Common myeloid progenitor, CD34-positive (primary cell): Measurements from ENCODE around the gene VKORC1.

Experiments used
- CTCF ChIA-PET: fragments of 350-600 bp; sonication (Branson Sonifier 250); formaldehyde crosslinking; loops from one replicate; lab custom pipeline; 2021; ENCODE audit warnings: antibody characterized with exemption; lab: Charles Lee
- POLR2A ChIA-PET: fragments of 350-600 bp; sonication (Branson Sonifier 250); formaldehyde crosslinking; loops from one replicate; lab custom pipeline; 2021; ENCODE audit warnings: antibody characterized with exemption; lab: Charles Lee
- DNase-seq, 3 donors: peaks; one replicate each; pipeline versions ENCODE4 v3.0.0 to v3.0.0-alpha.2; 2013
- H3K27ac ChIP-seq, 2 experiments: 1 replicate in 1 of 2; 2 replicates in 1 of 2; pipeline ENCODE4 v1.7.0; 2013; ENCODE audit warnings: inconsistent platforms in 2 of 2, low read length in 2 of 2, mild to moderate bottlenecking in 2 of 2, low read depth in 1 of 2, moderate library complexity in 1 of 2; ENCODE audit not compliant: severe bottlenecking in 2 of 2, insufficient read depth in 1 of 2, poor library complexity in 1 of 2
- H3K27me3 ChIP-seq, 5 experiments: replicated peaks in 2 of 5; 1 replicate in 3 of 5; 2 replicates in 2 of 5; pipeline versions ENCODE4 v1.6.1 to v1.7.0; 2013; ENCODE audit warnings: low read length in 4 of 5, mild to moderate bottlenecking in 2 of 5, moderate library complexity in 2 of 5, inconsistent platforms in 1 of 5; ENCODE audit not compliant: insufficient read depth in 5 of 5, control insufficient read depth in 4 of 5
- H3K36me3 ChIP-seq, 4 experiments: 1 replicate in 2 of 4; 2 replicates in 2 of 4; pipeline versions ENCODE4 v1.6.1 to v1.7.0; 2013; ENCODE audit warnings: low read length in 3 of 4, control low read depth in 1 of 4, mild to moderate bottlenecking in 1 of 4; ENCODE audit not compliant: control insufficient read depth in 4 of 4, insufficient read depth in 4 of 4
- H3K4me1 ChIP-seq, 4 experiments: 1 replicate in 3 of 4; 2 replicates in 1 of 4; pipeline versions ENCODE4 v1.6.1 to v1.7.1; 2013; ENCODE audit warnings: low read length in 3 of 4, mild to moderate bottlenecking in 3 of 4, control low read depth in 1 of 4, inconsistent platforms in 1 of 4, moderate library complexity in 1 of 4; ENCODE audit not compliant: control insufficient read depth in 4 of 4, insufficient read depth in 4 of 4; ENCODE audit errors: control extremely low read depth in 1 of 4
- H3K4me3 ChIP-seq, 7 experiments: 1 replicate in 4 of 7; 2 replicates in 3 of 7; pipeline versions ENCODE4 v1.5.1 to v1.7.0; 2013; ENCODE audit warnings: mild to moderate bottlenecking in 7 of 7, low read length in 6 of 7, moderate library complexity in 6 of 7, inconsistent platforms in 2 of 7, low read depth in 2 of 7, control low read depth in 1 of 7; ENCODE audit not compliant: insufficient read depth in 4 of 7, control insufficient read depth in 1 of 7; ENCODE audit errors: extremely low read depth in 1 of 7
- H3K9me3 ChIP-seq, 5 experiments: 1 replicate in 4 of 5; 2 replicates in 1 of 5; pipeline versions ENCODE4 v1.6.1 to v1.7.1; 2013; ENCODE audit warnings: low read length in 4 of 5, mild to moderate bottlenecking in 2 of 5, inconsistent platforms in 1 of 5, low read depth in 1 of 5, moderate library complexity in 1 of 5; ENCODE audit not compliant: control insufficient read depth in 4 of 5, insufficient read depth in 2 of 5; ENCODE audit errors: control extremely low read depth in 1 of 5
- WGBS: methylation state at CpG from one replicate; pipeline ENCODE4 v1.1.5; 2013; ENCODE audit not compliant: insufficient coverage; 5-methylcytosine and 5-hydroxymethylcytosine counted together

The VKORC1 gene

DNA sequence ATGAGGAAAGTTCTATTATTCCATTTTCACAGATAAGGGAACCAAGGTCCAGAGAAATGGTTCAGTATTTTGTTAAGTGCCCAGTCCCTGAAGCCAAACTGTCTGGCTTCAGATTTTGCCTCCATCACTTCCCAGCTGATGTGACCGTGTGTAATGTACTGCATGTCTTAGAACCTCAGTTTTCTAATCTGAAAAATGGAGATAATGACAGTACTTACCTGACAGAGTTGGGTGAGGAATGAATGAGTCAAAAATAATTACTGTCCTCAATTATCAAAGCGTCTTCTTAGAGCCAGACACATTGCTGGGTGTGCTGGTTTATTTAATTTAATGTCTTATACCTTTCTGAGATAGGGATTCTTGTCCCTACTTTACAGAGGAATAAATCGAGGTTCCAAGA, 27.3 kb downstream of the VKORC1 start:
- Histone ChIP-seq H3K36me3 (peaks cover 0 to 10% (median 4%) of the 10 kb centered on the region in 4 experiments), H3K9me3 (no peaks in the 10 kb centered on the region), H3K27ac (no peak overlapping the region), H3K27me3 (no peaks in the 10 kb centered on the region), H3K4me3 (no peak overlapping the region), H3K4me1 (peaks cover 3 to 41% (median 35%) of the 10 kb centered on the region in 4 experiments)
- POLR2A ChIA-PET, result interaction anchor here (1.0 kb wide), 1 partner anchor 21 kb away, joined by 3 read pairs; no protein-coding TSS in a partner anchor
- CTCF ChIA-PET, result interaction anchor here (0.7 kb wide), 1 partner anchor 96 kb away, joined by 3 read pairs; no protein-coding TSS in a partner anchor
- DNase-seq, result no peak
- WGBS, result 93% methylated on average over 2 of the region's 3 CpGs

DNA sequence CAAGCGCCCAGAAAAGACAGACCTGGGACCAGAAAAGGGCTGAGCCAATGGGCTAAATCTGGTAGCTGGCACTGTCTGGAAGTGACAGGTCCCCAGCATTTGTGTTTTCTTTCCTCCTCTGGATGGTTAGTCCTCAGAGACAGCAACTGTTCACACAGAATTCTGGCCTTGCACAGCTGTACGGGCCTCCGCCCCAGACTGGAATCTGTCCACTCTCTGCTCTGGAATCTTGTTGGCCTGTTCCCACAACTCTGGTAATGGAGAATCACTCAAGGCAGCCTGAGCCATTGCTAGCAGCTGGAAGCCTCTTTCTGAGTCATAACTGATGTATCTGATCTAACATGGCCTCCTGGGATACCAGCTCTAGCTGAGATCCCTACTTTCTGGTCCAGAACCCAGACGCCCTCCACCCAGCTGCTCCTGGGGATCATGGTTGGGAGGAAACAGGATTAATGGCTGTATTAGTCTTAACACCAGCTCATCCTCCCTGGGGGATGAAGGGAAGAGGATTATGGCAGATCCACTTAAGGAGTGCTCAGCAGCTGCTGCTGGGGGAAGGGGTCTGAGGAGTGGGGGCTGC, 29.6 kb downstream of the VKORC1 start:
- Histone ChIP-seq H3K9me3 (no peaks in the 10 kb centered on the region), H3K27ac (peak overlapping the region in 1 of 2 experiments; percentile 3), H3K4me3 (peak overlapping the region in 3 of 7 experiments; percentile 9 to 51 (median 21)), H3K4me1 (peaks cover 0 to 30% (median 28%) of the 10 kb centered on the region in 4 experiments), H3K27me3 (no peaks in the 10 kb centered on the region), H3K36me3 (peaks cover 0 to 31% (median 11%) of the 10 kb centered on the region in 4 experiments)
- DNase-seq, result no peak
- POLR2A ChIA-PET, result interaction anchor here (0.6 to 0.9 kb wide), 4 partner anchors 9 to 196 kb away, joined by 3 to 7 read pairs (median 4); partner anchors contain the start of genes STX4, ZNF646 and ZNF668
- WGBS, result 87% methylated on average over 3 of the region's 4 CpGs
- CTCF ChIA-PET, result interaction anchor here (0.6 to 1.7 kb wide), 4 partner anchors 9 to 48 kb away, joined by 3 to 5 read pairs (median 3); partner anchors contain the start of genes ZNF646 and ZNF668

DNA sequence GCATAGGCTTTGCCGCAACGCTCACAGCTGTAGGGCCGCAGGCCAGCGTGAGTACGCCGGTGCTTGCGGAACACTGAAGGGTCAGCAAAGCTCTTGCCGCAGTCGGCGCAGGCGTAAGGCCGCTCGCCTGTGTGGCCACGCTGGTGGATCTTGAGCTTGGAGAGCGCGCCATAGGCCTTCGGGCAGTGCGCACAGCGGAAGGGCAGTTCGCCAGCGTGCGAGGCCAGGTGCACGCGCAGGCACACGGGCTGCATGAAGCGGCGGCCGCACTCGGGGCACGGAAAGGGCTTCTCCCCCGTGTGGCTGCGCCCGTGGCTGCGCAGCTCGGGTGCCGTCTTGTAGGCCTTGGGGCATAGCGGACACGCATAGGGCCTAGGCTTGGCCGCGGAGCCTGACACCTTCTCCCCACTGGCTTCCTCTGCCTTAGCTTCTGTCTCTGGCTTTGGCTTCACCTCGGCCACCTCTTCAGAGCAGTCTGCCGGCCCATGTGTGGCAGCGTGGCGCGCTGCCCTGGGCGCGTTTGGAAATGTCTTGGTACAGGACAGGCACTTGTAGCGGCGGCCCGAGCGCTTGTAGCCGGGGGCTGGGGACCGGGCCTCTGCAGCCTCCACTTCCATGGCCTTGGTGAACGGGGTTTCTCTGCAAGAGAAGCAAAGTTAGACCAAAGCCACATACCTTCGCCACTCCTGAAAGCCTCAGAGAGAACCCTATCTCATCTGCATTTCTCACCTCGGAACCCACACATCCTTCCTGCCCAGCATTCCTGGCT, 30.6 kb downstream of the VKORC1 start:
- peaks cover 0 to 30% (median 28%) of the 10 kb centered on the region in 4 experiments for H3K4me1 ChIP-seq
- H3K27ac ChIP-seq, result peak overlapping the region in 1 of 2 experiments; percentile 3
- H3K9me3 ChIP-seq, result no peaks in the 10 kb centered on the region
- 82% methylated on average over 47 of the region's 56 CpGs for WGBS
- no peaks in the 10 kb centered on the region for H3K27me3 ChIP-seq
- peak overlapping the region in 4 of 7 experiments; percentile 7 to 51 (median 15) for H3K4me3 ChIP-seq
- CTCF ChIA-PET, result interaction anchor here (0.9 to 1.7 kb wide), 2 partner anchors 36 to 80 kb away, joined by 3 to 5 read pairs; no protein-coding TSS in a partner anchor
- peaks cover 0 to 34% (median 13%) of the 10 kb centered on the region in 4 experiments for H3K36me3 ChIP-seq
- DNase-seq, result peak; percentile 22 to 28 (median 25)
- POLR2A ChIA-PET, result interaction anchor here (0.6 to 0.9 kb wide), 2 partner anchors 10 to 13 kb away, joined by 3 to 4 read pairs; partner anchors contain the start of genes ZNF646 and ZNF668

DNA sequence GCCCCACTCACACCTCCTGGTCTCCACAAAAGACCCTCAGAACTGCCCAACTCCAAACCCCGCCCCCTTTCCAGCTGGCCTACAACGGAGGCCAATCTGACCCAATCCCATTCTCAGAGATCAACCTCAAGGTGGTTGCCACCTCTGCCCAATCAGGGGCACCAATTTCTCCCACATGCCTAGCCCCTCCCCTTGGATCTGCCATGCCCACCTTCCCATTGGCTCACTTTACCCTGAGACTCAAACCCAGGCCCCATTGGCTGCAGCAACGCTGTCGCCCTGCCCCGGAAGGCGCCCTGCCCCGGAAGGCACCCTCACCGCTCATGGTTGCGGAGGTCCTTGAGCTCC, 31.1 kb downstream of the VKORC1 start:
- H3K4me1 ChIP-seq, result peaks cover 0 to 30% (median 28%) of the 10 kb centered on the region in 4 experiments

DNA sequence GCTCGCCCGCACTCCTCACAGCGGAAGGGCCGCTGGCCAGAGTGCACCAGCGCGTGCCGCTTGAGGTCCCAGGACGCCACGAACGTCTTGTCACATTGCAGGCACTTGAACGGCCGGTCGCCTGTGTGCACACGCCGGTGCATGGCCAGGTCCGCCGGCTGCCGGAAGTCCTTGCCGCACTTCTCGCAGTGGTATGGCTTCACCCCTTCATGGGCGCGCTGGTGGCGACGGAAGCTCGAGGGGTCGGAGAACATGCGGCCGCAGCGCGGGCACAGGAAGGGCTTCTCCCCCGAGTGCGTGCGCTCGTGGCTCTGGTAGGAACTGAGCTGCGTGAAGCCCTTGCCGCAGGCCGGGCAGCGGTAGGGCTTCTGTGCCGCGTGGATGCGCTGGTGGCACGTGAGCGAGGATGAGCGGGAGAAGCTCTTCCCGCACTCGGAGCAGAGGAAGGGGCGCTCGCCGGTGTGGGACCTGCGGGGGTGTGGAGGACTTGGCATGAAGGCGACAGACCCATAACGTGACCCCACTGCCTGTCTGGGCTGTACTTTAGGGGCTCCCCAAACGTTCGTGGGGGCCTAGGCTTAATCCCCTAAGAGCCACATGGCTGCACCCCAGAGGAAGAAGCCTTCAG, 32.7 kb downstream of the VKORC1 start:
- ChIA-PET CTCF (interaction anchor here (1.2 kb wide), 1 partner anchor 11 kb away, joined by 4 read pairs; no protein-coding TSS in a partner anchor), POLR2A (interaction anchor here (0.6 kb wide), 1 partner anchor 39 kb away, joined by 4 read pairs; no protein-coding TSS in a partner anchor)
- H3K36me3 ChIP-seq, result peaks cover 2 to 34% (median 13%) of the 10 kb centered on the region in 4 experiments
- no peaks in the 10 kb centered on the region for H3K9me3 ChIP-seq
- WGBS, result 99% methylated on average over 53 of the region's 54 CpGs
- no peak overlapping the region for H3K4me3 ChIP-seq
- DNase-seq, result no peak
- H3K27me3 ChIP-seq, result no peaks in the 10 kb centered on the region
- peaks cover 0 to 30% (median 28%) of the 10 kb centered on the region in 4 experiments for H3K4me1 ChIP-seq
- no peak overlapping the region for H3K27ac ChIP-seq

More for the DNA sequence above, 31.1 kb downstream of the VKORC1 start:
- Histone ChIP-seq H3K27ac (no peak overlapping the region), H3K27me3 (no peaks in the 10 kb centered on the region), H3K36me3 (peaks cover 0 to 34% (median 13%) of the 10 kb centered on the region in 4 experiments), H3K4me3 (peak overlapping the region in 1 of 7 experiments; percentile 51), H3K9me3 (no peaks in the 10 kb centered on the region)
- 97% methylated on average over 8 of the region's 9 CpGs for WGBS
- ChIA-PET POLR2A (interaction anchor here (0.6 kb wide), 1 partner anchor 14 kb away, joined by 3 read pairs; no protein-coding TSS in a partner anchor), CTCF (no interaction called here)
- no peak for DNase-seq

DNA sequence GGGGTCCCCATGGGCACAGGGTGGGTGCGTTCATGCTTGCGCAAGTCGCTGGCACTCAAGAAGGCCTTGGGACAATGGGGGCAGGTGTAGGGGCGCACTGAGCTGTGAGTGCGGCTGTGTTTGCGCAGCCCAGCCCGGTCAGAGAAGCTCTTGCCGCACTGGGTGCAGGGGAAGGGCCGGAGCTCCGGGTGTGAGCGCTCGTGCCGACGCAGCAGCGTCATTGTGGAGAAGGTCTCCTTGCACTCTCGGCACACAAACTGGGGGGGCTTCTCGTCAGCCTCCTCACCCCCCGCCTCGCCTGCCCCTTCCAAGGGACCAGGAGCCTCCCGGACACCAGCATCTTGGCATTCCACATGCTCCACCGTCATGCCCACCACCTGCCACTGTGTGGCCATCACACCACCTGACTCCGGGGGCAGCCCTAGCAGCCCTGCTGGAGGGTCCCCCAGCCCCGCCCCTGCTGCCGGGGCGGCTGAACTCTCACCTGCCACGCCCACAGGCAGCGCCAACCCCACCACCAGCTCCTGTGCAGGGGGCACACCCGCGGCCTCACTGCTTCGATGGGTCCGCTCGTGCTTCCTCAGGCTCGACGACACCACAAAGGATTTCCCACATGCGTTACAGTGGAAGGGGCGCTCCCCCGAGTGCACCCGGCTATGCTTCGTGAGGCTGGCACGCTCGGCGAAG, 33.3 kb downstream of the VKORC1 start:
- WGBS, result 96% methylated on average over 42 of the region's 42 CpGs
- Histone ChIP-seq H3K27ac (no peak overlapping the region), H3K4me3 (no peak overlapping the region), H3K4me1 (peaks cover 0 to 29% (median 28%) of the 10 kb centered on the region in 4 experiments), H3K36me3 (peaks cover 2 to 34% (median 13%) of the 10 kb centered on the region in 4 experiments), H3K27me3 (no peaks in the 10 kb centered on the region), H3K9me3 (no peaks in the 10 kb centered on the region)
- no peak for DNase-seq
- ChIA-PET POLR2A (no interaction called here), CTCF (interaction anchor here (0.8 to 1.2 kb wide), 2 partner anchors 10 to 12 kb away, joined by 3 to 4 read pairs; no protein-coding TSS in a partner anchor)
